ENCODE measurements around the gene NDUFV3. TPM values are rescaled to one million over a fixed set of nuclear protein-coding genes. Genes with fewer than 3 reads are reported as not detected.
"Not testable (repeated sequence)": the region's sequence is repeated elsewhere in the genome, so short reads cannot be mapped to it uniquely, and the experiment has no call there.

The NDUFV3 gene
- total RNA-seq, 2 donors from 2014 or later: 33.2 to 42.1 TPM

GRCh38 chr21:42847051-42847707, 45.9 kb upstream of the NDUFV3 start:
- 88% methylated on average over 18 of the region's 18 CpGs for WGBS
- intact Hi-C loops (cut with DNase I): no loop called here
- Histone ChIP-seq H3K27me3 (replicated peaks; ENCODE audit: insufficient read depth) (no peaks in the 10 kb centered on the region), H3K4me1 (replicated peaks) (no peaks in the 10 kb centered on the region), H3K27ac (no peak overlapping the region), H3K4me3 (no peak overlapping the region), H3K9me3 (no peaks in the 10 kb centered on the region), H3K36me3 (peaks cover 0 to 5% of the 10 kb centered on the region in 2 donors)
- DNase-seq (ENCODE audit: low spot score): no peak
- TF ChIP-seq POLR2A (IDR thresholded peaks at IDR 0.05) (no peak), POLR2AphosphoS5 (IDR thresholded peaks at IDR 0.05) (no peak), CTCF (IDR thresholded peaks at IDR 0.05) (no peak)

DNA sequence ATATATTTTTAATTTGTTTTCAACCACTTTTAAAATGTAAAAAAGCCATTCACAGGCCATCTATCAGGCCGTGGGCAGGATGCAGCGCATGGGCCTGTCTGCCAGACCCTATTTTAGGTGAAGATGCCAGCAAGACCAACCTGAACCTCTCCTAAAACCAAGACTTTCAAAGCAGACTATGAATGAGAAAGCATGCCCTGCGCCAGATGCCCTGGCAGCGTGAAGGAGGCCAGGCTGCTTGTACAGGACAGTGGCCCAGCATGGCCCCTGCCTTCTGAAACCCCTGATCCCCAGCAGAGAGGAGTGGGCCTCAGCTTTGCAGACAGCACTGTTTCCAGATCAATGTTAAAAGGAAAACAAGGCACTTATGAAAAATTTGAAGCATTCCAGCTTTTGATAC, 45.4 kb upstream of the NDUFV3 start:
- intact Hi-C loops (cut with DNase I): no loop called here
- H3K27me3 ChIP-seq (replicated peaks; ENCODE audit: insufficient read depth): no peaks in the 10 kb centered on the region
- no peak overlapping the region for H3K27ac ChIP-seq
- peaks cover 0 to 5% of the 10 kb centered on the region in 2 donors for H3K36me3 ChIP-seq
- H3K4me1 ChIP-seq (replicated peaks): no peaks in the 10 kb centered on the region
- H3K4me3 ChIP-seq: no peak overlapping the region
- no peak for DNase-seq (ENCODE audit: low spot score)
- 94% methylated on average over 4 of the region's 4 CpGs for WGBS
- H3K9me3 ChIP-seq: no peaks in the 10 kb centered on the region
- TF ChIP-seq POLR2AphosphoS5 (IDR thresholded peaks at IDR 0.05): no peak
- TF ChIP-seq POLR2A (IDR thresholded peaks at IDR 0.05): no peak
- TF ChIP-seq CTCF (IDR thresholded peaks at IDR 0.05): no peak

- WGBS: 95% methylated on average over 65 of the region's 95 CpGs
- H3K36me3 ChIP-seq; intact Hi-C loops (cut with DNase I); DNase-seq (ENCODE audit: low spot score); H3K4me1 ChIP-seq (replicated peaks); H3K27ac ChIP-seq; H3K27me3 ChIP-seq (replicated peaks; ENCODE audit: insufficient read depth); H3K9me3 ChIP-seq; H3K4me3 ChIP-seq: not testable (repeated sequence)
These were observed 44.8 kb upstream of the NDUFV3 start for GRCh38 chr21:42848144-42848931.

GRCh38 chr21:42848932-42849758, 44.0 kb upstream of the NDUFV3 start:
- no peaks in the 10 kb centered on the region for H3K4me1 ChIP-seq (replicated peaks)
- TF ChIP-seq POLR2A (IDR thresholded peaks at IDR 0.05) (no peak), POLR2AphosphoS5 (IDR thresholded peaks at IDR 0.05) (no peak), CTCF (IDR thresholded peaks at IDR 0.05) (no peak)
- H3K36me3 ChIP-seq: peaks cover 1 to 5% of the 10 kb centered on the region in 2 donors
- DNase-seq (ENCODE audit: low spot score): no peak
- no peak overlapping the region for H3K4me3 ChIP-seq
- intact Hi-C loops (cut with DNase I): no loop called here
- H3K27me3 ChIP-seq (replicated peaks; ENCODE audit: insufficient read depth): no peaks in the 10 kb centered on the region
- 92% methylated on average over 54 of the region's 54 CpGs for WGBS
- no peaks in the 10 kb centered on the region for H3K9me3 ChIP-seq
- H3K27ac ChIP-seq: no peak overlapping the region

- no peak overlapping the region for H3K4me3 ChIP-seq
- no peaks in the 10 kb centered on the region for H3K4me1 ChIP-seq (replicated peaks)
- WGBS: 93% methylated on average over 28 of the region's 29 CpGs
- no peaks in the 10 kb centered on the region for H3K9me3 ChIP-seq
- TF ChIP-seq CTCF (IDR thresholded peaks at IDR 0.05) (no peak), POLR2A (IDR thresholded peaks at IDR 0.05) (no peak), POLR2AphosphoS5 (IDR thresholded peaks at IDR 0.05) (no peak)
- peaks cover 3 to 6% of the 10 kb centered on the region in 2 donors for H3K36me3 ChIP-seq
- H3K27me3 ChIP-seq (replicated peaks; ENCODE audit: insufficient read depth): no peaks in the 10 kb centered on the region
- no peak overlapping the region for H3K27ac ChIP-seq
- DNase-seq (ENCODE audit: low spot score): no peak
- intact Hi-C loops (cut with DNase I): no loop called here
These were observed 43.2 kb upstream of the NDUFV3 start for GRCh38 chr21:42849759-42850412.
